ENCODE data around the gene PRLH. TPM values are rescaled to one million over a fixed set of nuclear protein-coding genes. Genes with fewer than 3 reads are reported as not detected.

The PRLH gene
- total RNA-seq, 1 donor from 2014 or later = not detected

- Histone ChIP-seq H3K27ac (no peak overlapping the region), H3K9me3 (peaks cover 3 to 13% of the 10 kb centered on the region in 2 donors), H3K4me3 (no peak overlapping the region), H3K27me3 (no peaks in the 10 kb centered on the region), H3K4me1 (no peaks in the 10 kb centered on the region), H3K36me3 (no peaks in the 10 kb centered on the region)
- DNase-seq (ENCODE audit: low spot score in 2 of 2) = no peak
- TF ChIP-seq, protein P1, sequence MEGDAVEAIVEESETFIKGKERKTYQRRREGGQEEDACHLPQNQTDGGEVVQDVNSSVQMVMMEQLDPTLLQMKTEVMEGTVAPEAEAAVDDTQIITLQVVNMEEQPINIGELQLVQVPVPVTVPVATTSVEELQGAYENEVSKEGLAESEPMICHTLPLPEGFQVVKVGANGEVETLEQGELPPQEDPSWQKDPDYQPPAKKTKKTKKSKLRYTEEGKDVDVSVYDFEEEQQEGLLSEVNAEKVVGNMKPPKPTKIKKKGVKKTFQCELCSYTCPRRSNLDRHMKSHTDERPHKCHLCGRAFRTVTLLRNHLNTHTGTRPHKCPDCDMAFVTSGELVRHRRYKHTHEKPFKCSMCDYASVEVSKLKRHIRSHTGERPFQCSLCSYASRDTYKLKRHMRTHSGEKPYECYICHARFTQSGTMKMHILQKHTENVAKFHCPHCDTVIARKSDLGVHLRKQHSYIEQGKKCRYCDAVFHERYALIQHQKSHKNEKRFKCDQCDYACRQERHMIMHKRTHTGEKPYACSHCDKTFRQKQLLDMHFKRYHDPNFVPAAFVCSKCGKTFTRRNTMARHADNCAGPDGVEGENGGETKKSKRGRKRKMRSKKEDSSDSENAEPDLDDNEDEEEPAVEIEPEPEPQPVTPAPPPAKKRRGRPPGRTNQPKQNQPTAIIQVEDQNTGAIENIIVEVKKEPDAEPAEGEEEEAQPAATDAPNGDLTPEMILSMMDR (IDR thresholded peaks at IDR 0.05) = no peak
- intact Hi-C loops (cut with DNase I) = no loop called here
These were observed 13.5 kb upstream of the PRLH start for GRCh38 chr2:237552908-237553307.

DNA sequence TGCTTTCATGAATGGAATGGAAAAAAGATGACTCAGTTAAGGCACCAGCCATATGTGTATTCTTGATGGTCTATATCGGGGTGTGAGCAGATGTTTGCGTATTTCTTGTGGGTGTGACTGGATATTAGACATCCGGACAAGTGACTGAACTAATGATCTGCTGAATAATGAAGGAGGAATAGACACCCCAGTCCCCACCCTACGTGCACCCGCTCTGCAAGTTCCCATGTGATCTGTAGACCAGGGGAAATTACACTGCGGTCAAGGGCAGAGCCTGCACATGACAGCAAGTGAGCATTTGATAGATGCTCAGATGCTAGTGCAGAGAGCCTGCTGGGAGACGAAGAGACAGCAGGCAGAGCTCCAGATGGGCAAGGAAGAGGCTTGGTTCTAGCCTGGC lies 12.4 kb upstream of the PRLH start:
- H3K9me3 ChIP-seq = peaks cover 3 to 13% of the 10 kb centered on the region in 2 donors
- H3K27me3 ChIP-seq = no peaks in the 10 kb centered on the region
- DNase-seq (ENCODE audit: low spot score in 2 of 2) = no peak
- intact Hi-C loops (cut with DNase I) = no loop called here
- H3K4me1 ChIP-seq = no peaks in the 10 kb centered on the region
- H3K4me3 ChIP-seq = no peak overlapping the region
- H3K27ac ChIP-seq = no peak overlapping the region
- no peaks in the 10 kb centered on the region for H3K36me3 ChIP-seq
- TF ChIP-seq, protein P1 (IDR thresholded peaks at IDR 0.05) = no peak

DNA sequence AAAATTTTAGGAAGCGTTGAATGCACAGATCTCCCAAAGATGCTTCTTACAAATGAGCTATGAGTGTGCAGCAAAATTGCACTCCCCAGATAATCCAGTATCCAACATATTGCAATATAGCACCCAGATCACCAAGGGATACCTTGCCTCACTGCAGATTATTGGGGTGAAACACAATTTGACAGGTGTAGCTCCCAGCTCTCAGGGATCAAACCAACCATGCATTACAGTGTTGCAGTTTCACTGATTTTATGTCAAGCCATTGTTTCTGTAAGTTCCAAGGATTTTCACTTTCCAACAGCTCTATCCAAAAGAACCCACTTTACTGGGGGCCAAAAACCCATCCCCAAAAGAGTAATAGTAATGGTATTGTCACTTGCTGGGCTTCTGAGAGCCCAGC lies 10.8 kb upstream of the PRLH start:
- Histone ChIP-seq H3K27me3 (no peaks in the 10 kb centered on the region), H3K9me3 (peaks cover 3 to 13% of the 10 kb centered on the region in 2 donors), H3K27ac (no peak overlapping the region), H3K4me1 (no peaks in the 10 kb centered on the region), H3K36me3 (no peaks in the 10 kb centered on the region), H3K4me3 (no peak overlapping the region)
- intact Hi-C loops (cut with DNase I) = no loop called here
- TF ChIP-seq, protein P1 (IDR thresholded peaks at IDR 0.05) = no peak
- no peak for DNase-seq (ENCODE audit: low spot score in 2 of 2)

DNA sequence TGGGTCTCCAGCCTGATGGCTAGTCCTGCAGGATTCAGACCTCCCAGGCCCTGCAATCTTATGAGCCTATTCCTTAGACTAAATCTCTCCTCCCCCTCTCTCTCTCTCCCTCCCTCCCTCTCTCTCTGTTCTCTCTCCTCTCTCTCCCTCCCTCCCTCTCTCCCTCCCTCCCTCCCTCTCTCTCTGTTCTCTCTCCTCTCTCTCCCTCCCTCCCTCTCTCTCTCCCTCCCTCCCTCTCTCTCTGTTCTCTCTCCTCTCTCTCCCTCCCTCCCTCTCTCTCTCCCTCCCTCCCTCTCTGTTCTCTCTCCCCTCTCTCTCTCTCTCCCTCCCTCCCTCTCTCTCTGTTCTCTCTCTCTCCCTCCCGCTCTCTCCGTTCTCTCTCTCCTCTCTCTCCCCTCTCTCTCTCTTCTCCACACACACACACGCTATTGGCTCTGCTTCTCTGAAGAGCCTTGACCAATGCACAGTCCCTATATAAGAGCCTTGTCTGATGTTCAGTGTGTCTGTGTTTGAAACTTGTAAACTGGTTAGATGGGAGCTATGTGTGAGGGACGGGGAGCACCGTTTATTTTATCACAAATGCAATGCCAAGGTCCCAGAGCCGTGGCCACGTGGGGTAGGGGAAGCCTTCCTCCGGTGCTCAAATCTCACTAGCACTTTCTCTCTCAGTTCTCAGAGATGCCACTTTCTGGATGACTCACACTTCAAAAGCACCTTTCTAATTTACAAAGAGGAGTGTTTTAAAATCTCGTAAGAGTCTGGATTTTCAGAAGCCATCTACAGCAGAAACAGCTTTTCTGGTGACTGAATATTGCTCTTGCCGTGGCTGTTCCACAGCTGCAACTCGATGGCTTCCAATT lies 9.4 kb upstream of the PRLH start:
- H3K4me1 ChIP-seq = no peaks in the 10 kb centered on the region
- TF ChIP-seq, protein P1 (IDR thresholded peaks at IDR 0.05) = no peak
- no peak overlapping the region for H3K4me3 ChIP-seq
- H3K27me3 ChIP-seq = no peaks in the 10 kb centered on the region
- H3K36me3 ChIP-seq = no peaks in the 10 kb centered on the region
- intact Hi-C loops (cut with DNase I) = no loop called here
- DNase-seq (ENCODE audit: low spot score in 2 of 2) = no peak
- no peak overlapping the region for H3K27ac ChIP-seq
- peaks cover 3 to 13% of the 10 kb centered on the region in 2 donors for H3K9me3 ChIP-seq

- no peak for DNase-seq (ENCODE audit: low spot score in 2 of 2)
- TF ChIP-seq, protein P1 (IDR thresholded peaks at IDR 0.05) = no peak
These were observed 8.8 kb upstream of the PRLH start for GRCh38 chr2:237557633-237558015.

More at GRCh38 chr2:237557633-237558015, 8.8 kb upstream of the PRLH start:
- Histone ChIP-seq H3K36me3 (no peaks in the 10 kb centered on the region), H3K27me3 (no peaks in the 10 kb centered on the region), H3K4me3 (no peak overlapping the region), H3K27ac (no peak overlapping the region), H3K4me1 (no peaks in the 10 kb centered on the region), H3K9me3 (peaks cover 3 to 13% of the 10 kb centered on the region in 2 donors)
- intact Hi-C loops (cut with DNase I) = no loop called here

Measured in ascending aorta (tissue), 2 donors.